Measurements from ENCODE around the gene FGF12.

DNA sequence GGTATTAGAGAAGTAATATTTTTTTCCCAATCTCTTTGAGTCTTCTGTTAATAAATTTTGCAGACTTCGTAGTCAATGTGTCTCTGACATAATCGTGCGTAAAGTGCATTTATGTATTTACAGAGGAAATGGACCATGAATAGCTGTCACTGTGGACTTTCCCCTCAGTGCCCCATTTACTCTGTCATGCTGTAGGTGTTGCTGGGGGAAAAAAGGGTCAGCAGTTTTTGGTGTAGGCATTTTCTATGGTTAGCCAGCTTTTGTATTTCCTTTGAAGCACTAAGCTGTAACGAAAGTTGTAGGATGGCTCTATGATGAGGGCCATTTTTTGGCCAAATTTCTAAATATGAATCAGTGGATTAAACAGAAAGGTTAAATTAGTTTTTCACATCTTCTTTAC is 598.4 kb downstream of the FGF12 start:
- no peak for TF ChIP-seq CTCF (IDR thresholded peaks at IDR 0.05)
- no peak for TF ChIP-seq POLR2A (IDR thresholded peaks at IDR 0.05)
- TF ChIP-seq POLR2AphosphoS5 (IDR thresholded peaks at IDR 0.05), result no peak
- TF ChIP-seq EP300 (IDR thresholded peaks at IDR 0.05; ENCODE audit: low read depth), result no peak
